WTC11 (cell line): ENCODE measurements around the gene CNGA3. TPM values are rescaled to one million over a fixed set of nuclear protein-coding genes. Genes with fewer than 3 reads are reported as not detected.

Source experiments
- ATAC-seq: fragments of 200-7000 bp; cut with Tn5 transposase; 2 replicates; pipeline ENCODE4 v1.10.0; 2021; ENCODE audit warnings: mild to moderate bottlenecking, moderate library complexity
- CTCF ChIA-PET: fragments of 300-600 bp; sonication (Branson Sonifier 250); formaldehyde crosslinking; loops from one replicate; lab custom pipeline; 2021; ENCODE audit warnings: antibody characterized with exemption; lab: Charles Lee
- POLR2A ChIA-PET: fragments of 350-600 bp; sonication (Branson Sonifier 250); formaldehyde crosslinking; loops from one replicate; lab custom pipeline; 2021; ENCODE audit warnings: antibody characterized with exemption; lab: Charles Lee
- DNase-seq: peaks from one replicate; pipeline ENCODE4 v3.0.0; 2021; ENCODE audit warnings: low spot score
- H3K27ac Mint-ChIP-seq: 2 replicates; pipeline ENCODE4 v1.8.0; 2021; ENCODE audit warnings: mixed read lengths
- H3K27me3 Mint-ChIP-seq: 2 replicates; pipeline ENCODE4 v1.8.0; 2021; ENCODE audit warnings: low read depth, mild to moderate bottlenecking, moderate library complexity, mixed read lengths
- H3K36me3 Mint-ChIP-seq: 2 replicates; pipeline ENCODE4 v1.8.0; 2021; ENCODE audit warnings: mixed read lengths
- H3K4me1 Mint-ChIP-seq: 2 replicates; pipeline ENCODE4 v1.8.0; 2022; ENCODE audit warnings: mixed read lengths
- H3K4me3 Mint-ChIP-seq: 2 replicates; pipeline ENCODE4 v1.8.0; 2021; ENCODE audit warnings: mild to moderate bottlenecking, moderate library complexity, mixed read lengths
- H3K9me3 Mint-ChIP-seq: 2 replicates; pipeline ENCODE4 v1.8.0; 2021; ENCODE audit warnings: mixed read lengths
- ATF1 ChIP-seq: sonication (generic); formaldehyde crosslinking; IDR thresholded peaks from 2 replicates; pipeline ENCODE4 v1.8.1; 2023; ENCODE audit warnings: mild to moderate bottlenecking, moderate library complexity, missing genetic modification reagents
- CREM ChIP-seq: sonication (generic); formaldehyde crosslinking; IDR thresholded peaks from 2 replicates; pipeline ENCODE4 v1.8.1; 2022; ENCODE audit warnings: mild to moderate bottlenecking, missing genetic modification reagents, moderate library complexity
- GRHL2 ChIP-seq: fragments of 250-450 bp; sonication (Bioruptor Pico); IDR thresholded peaks from 2 replicates; pipeline ENCODE4 v1.8.0; 2022; ENCODE audit warnings: mild to moderate bottlenecking, moderate library complexity; ENCODE audit not compliant: insufficient replicate concordance, severe bottlenecking
- RORB ChIP-seq: fragments of 250-450 bp; sonication (Bioruptor Pico); IDR thresholded peaks from 2 replicates; pipeline ENCODE4 v1.9.0; 2021; ENCODE audit warnings: mild to moderate bottlenecking
- TCF7 ChIP-seq: sonication (generic); formaldehyde crosslinking; IDR thresholded peaks from 2 replicates; pipeline ENCODE4 v1.8.0; 2022; ENCODE audit warnings: mild to moderate bottlenecking, low read depth, missing genetic modification reagents, moderate library complexity
- TEAD4 ChIP-seq: sonication (generic); formaldehyde crosslinking; IDR thresholded peaks from 2 replicates; pipeline ENCODE4 v1.8.0; 2022; ENCODE audit warnings: mild to moderate bottlenecking, missing genetic modification reagents
- ZBTB21 ChIP-seq: sonication (generic); formaldehyde crosslinking; IDR thresholded peaks from 2 replicates; pipeline ENCODE4 v1.8.1; 2023; ENCODE audit warnings: mild to moderate bottlenecking, missing genetic modification reagents, borderline replicate concordance
- ZNF232 ChIP-seq: sonication (generic); formaldehyde crosslinking; IDR thresholded peaks from 2 replicates; pipeline ENCODE4 v1.8.0; 2022; ENCODE audit warnings: mild to moderate bottlenecking, missing genetic modification reagents
- ZNF396 ChIP-seq: fragments of 250-450 bp; sonication (Bioruptor Pico); IDR thresholded peaks from 2 replicates; pipeline ENCODE4 v1.8.0; 2021; ENCODE audit warnings: mild to moderate bottlenecking, moderate library complexity, borderline replicate concordance
- total RNA-seq: library from RNA; stranded (reverse); gene quantifications from 3 replicates; pipeline ENCODE4 v1.2.3, GENCODE V29; 2021
- TF ChIP-seq, protein P1 (sequence below): sonication (generic); formaldehyde crosslinking; IDR thresholded peaks from 2 replicates; pipeline ENCODE4 v1.8.1; 2022; ENCODE audit warnings: mild to moderate bottlenecking, missing genetic modification reagents, moderate library complexity, borderline replicate concordance
- TF ChIP-seq, protein P2 (sequence below): fragments of 250-450 bp; sonication (Bioruptor Pico); IDR thresholded peaks from 2 replicates; pipeline ENCODE4 v2.1.2; 2022; ENCODE audit warnings: mild to moderate bottlenecking, moderate library complexity
- TF ChIP-seq, protein P3 (sequence below): fragments of 250-450 bp; sonication (Bioruptor Pico); IDR thresholded peaks from 2 replicates; pipeline ENCODE4 v1.9.0; 2021; ENCODE audit warnings: mild to moderate bottlenecking
- TF ChIP-seq, protein P4 (sequence below): sonication (generic); formaldehyde crosslinking; IDR thresholded peaks from 2 replicates; pipeline ENCODE4 v1.8.0; 2023; ENCODE audit warnings: missing genetic modification reagents, mild to moderate bottlenecking, borderline replicate concordance
- TF ChIP-seq, protein P5 (sequence below): sonication (generic); formaldehyde crosslinking; conservative IDR thresholded peaks from 2 replicates; pipeline ENCODE4 v1.8.1; 2023; ENCODE audit warnings: mild to moderate bottlenecking, low read depth, missing genetic modification reagents, moderate library complexity
- TF ChIP-seq, protein P6 (sequence below): sonication (generic); formaldehyde crosslinking; IDR thresholded peaks from 2 replicates; pipeline ENCODE4 v1.8.0; 2022; ENCODE audit warnings: missing genetic modification reagents

Gene CNGA3
- total RNA-seq, 1 experiment from 2014 or later, result not detected

DNA sequence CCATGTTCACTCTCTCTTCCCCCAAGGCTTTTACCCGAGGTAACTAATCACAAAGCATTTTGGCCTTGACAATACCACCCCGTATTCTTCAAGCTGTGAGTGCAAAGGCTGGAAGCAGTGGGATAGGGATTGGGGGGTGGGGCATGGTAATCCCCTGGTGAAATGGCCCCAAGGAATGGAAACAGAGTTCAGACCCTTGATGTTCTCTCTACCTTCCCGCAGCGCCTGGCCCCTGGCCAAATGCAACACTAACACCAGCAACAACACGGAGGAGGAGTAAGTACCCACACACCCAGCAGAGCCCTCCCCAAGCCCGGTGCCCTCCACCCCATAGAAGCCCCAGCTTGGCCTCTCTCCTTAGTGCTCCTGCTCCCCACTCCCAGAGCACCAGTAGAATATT, 36.9 kb downstream of the CNGA3 start:
- DNase-seq (no peak), ATAC-seq (peak; percentile 31)
- Mint-ChIP-seq H3K36me3 (no peaks in the 10 kb centered on the region), H3K27ac (no peak overlapping the region), H3K27me3 (peaks cover 5% of the 10 kb centered on the region; the same call in 1 of the 2 replicates), H3K9me3 (no peaks in the 10 kb centered on the region), H3K4me3 (no peak overlapping the region), H3K4me1 (peaks cover 16% of the 10 kb centered on the region)
- CTCF ChIA-PET, result no interaction called here
- POLR2A ChIA-PET, result no interaction called here
- TF ChIP-seq TCF7 (CRISPR knock-in tag) (no peak), TEAD4 (no peak), ATF1 (CRISPR knock-in tag) (no peak), ZBTB21 (no peak), CREM (CRISPR knock-in tag) (no peak), ZNF396 (CRISPR knock-in tag) (no peak), RORB (CRISPR knock-in tag) (no peak), GRHL2 (CRISPR knock-in tag) (no peak), ZNF232 (CRISPR knock-in tag) (no peak)
- TF ChIP-seq, protein P1, sequence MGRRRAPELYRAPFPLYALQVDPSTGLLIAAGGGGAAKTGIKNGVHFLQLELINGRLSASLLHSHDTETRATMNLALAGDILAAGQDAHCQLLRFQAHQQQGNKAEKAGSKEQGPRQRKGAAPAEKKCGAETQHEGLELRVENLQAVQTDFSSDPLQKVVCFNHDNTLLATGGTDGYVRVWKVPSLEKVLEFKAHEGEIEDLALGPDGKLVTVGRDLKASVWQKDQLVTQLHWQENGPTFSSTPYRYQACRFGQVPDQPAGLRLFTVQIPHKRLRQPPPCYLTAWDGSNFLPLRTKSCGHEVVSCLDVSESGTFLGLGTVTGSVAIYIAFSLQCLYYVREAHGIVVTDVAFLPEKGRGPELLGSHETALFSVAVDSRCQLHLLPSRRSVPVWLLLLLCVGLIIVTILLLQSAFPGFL, result no peak
- TF ChIP-seq, protein P2, sequence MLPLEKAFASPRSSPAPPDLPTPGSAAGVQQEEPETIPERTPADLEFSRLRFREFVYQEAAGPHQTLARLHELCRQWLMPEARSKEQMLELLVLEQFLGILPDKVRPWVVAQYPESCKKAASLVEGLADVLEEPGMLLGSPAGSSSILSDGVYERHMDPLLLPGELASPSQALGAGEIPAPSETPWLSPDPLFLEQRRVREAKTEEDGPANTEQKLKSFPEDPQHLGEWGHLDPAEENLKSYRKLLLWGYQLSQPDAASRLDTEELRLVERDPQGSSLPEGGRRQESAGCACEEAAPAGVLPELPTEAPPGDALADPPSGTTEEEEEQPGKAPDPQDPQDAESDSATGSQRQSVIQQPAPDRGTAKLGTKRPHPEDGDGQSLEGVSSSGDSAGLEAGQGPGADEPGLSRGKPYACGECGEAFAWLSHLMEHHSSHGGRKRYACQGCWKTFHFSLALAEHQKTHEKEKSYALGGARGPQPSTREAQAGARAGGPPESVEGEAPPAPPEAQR, result no peak
- TF ChIP-seq, protein P3, sequence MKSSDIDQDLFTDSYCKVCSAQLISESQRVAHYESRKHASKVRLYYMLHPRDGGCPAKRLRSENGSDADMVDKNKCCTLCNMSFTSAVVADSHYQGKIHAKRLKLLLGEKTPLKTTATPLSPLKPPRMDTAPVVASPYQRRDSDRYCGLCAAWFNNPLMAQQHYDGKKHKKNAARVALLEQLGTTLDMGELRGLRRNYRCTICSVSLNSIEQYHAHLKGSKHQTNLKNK (CRISPR knock-in tag), result no peak
- TF ChIP-seq, protein P4, sequence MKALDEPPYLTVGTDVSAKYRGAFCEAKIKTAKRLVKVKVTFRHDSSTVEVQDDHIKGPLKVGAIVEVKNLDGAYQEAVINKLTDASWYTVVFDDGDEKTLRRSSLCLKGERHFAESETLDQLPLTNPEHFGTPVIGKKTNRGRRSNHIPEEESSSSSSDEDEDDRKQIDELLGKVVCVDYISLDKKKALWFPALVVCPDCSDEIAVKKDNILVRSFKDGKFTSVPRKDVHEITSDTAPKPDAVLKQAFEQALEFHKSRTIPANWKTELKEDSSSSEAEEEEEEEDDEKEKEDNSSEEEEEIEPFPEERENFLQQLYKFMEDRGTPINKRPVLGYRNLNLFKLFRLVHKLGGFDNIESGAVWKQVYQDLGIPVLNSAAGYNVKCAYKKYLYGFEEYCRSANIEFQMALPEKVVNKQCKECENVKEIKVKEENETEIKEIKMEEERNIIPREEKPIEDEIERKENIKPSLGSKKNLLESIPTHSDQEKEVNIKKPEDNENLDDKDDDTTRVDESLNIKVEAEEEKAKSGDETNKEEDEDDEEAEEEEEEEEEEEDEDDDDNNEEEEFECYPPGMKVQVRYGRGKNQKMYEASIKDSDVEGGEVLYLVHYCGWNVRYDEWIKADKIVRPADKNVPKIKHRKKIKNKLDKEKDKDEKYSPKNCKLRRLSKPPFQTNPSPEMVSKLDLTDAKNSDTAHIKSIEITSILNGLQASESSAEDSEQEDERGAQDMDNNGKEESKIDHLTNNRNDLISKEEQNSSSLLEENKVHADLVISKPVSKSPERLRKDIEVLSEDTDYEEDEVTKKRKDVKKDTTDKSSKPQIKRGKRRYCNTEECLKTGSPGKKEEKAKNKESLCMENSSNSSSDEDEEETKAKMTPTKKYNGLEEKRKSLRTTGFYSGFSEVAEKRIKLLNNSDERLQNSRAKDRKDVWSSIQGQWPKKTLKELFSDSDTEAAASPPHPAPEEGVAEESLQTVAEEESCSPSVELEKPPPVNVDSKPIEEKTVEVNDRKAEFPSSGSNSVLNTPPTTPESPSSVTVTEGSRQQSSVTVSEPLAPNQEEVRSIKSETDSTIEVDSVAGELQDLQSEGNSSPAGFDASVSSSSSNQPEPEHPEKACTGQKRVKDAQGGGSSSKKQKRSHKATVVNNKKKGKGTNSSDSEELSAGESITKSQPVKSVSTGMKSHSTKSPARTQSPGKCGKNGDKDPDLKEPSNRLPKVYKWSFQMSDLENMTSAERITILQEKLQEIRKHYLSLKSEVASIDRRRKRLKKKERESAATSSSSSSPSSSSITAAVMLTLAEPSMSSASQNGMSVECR, result no peak
- TF ChIP-seq, protein P5, sequence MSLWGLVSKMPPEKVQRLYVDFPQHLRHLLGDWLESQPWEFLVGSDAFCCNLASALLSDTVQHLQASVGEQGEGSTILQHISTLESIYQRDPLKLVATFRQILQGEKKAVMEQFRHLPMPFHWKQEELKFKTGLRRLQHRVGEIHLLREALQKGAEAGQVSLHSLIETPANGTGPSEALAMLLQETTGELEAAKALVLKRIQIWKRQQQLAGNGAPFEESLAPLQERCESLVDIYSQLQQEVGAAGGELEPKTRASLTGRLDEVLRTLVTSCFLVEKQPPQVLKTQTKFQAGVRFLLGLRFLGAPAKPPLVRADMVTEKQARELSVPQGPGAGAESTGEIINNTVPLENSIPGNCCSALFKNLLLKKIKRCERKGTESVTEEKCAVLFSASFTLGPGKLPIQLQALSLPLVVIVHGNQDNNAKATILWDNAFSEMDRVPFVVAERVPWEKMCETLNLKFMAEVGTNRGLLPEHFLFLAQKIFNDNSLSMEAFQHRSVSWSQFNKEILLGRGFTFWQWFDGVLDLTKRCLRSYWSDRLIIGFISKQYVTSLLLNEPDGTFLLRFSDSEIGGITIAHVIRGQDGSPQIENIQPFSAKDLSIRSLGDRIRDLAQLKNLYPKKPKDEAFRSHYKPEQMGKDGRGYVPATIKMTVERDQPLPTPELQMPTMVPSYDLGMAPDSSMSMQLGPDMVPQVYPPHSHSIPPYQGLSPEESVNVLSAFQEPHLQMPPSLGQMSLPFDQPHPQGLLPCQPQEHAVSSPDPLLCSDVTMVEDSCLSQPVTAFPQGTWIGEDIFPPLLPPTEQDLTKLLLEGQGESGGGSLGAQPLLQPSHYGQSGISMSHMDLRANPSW (CRISPR knock-in tag), result no peak
- TF ChIP-seq, protein P6, sequence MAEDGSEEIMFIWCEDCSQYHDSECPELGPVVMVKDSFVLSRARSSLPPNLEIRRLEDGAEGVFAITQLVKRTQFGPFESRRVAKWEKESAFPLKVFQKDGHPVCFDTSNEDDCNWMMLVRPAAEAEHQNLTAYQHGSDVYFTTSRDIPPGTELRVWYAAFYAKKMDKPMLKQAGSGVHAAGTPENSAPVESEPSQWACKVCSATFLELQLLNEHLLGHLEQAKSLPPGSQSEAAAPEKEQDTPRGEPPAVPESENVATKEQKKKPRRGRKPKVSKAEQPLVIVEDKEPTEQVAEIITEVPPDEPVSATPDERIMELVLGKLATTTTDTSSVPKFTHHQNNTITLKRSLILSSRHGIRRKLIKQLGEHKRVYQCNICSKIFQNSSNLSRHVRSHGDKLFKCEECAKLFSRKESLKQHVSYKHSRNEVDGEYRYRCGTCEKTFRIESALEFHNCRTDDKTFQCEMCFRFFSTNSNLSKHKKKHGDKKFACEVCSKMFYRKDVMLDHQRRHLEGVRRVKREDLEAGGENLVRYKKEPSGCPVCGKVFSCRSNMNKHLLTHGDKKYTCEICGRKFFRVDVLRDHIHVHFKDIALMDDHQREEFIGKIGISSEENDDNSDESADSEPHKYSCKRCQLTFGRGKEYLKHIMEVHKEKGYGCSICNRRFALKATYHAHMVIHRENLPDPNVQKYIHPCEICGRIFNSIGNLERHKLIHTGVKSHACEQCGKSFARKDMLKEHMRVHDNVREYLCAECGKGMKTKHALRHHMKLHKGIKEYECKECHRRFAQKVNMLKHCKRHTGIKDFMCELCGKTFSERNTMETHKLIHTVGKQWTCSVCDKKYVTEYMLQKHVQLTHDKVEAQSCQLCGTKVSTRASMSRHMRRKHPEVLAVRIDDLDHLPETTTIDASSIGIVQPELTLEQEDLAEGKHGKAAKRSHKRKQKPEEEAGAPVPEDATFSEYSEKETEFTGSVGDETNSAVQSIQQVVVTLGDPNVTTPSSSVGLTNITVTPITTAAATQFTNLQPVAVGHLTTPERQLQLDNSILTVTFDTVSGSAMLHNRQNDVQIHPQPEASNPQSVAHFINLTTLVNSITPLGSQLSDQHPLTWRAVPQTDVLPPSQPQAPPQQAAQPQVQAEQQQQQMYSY (CRISPR knock-in tag), result no peak
